Kidney (tissue), 14 donors: ENCODE data around the gene DGKG. TPM values are rescaled to one million over a fixed set of nuclear protein-coding genes. Genes with fewer than 3 reads are reported as not detected.

Experiments used
- DNase-seq, 5 donors: peaks; one replicate each; pipeline ENCODE4 v3.0.0-alpha.2; 2013 to 2020
- FAIRE-seq: peaks from 2 replicates; lab custom pipeline; 2012; peaks lifted over from hg19 to GRCh38; lab: Jason Lieb, UNC
- H3K27ac ChIP-seq, 2 donors: one replicate each; pipeline ENCODE4 v1.7.0; 2013; ENCODE audit warnings: low read depth in 2 of 2, low read length in 2 of 2, inconsistent platforms in 1 of 2
- H3K27me3 ChIP-seq: one replicate; pipeline ENCODE4 v1.7.1; 2013; ENCODE audit warnings: low read length, inconsistent platforms; ENCODE audit not compliant: control insufficient read depth, insufficient read depth
- H3K36me3 ChIP-seq, 3 donors: one replicate each; pipeline versions ENCODE4 v1.7.0 to v1.7.1; 2013; ENCODE audit warnings: low read length in 3 of 3, control low read depth in 1 of 3, inconsistent platforms in 1 of 3; ENCODE audit not compliant: insufficient read depth in 3 of 3, control insufficient read depth in 2 of 3
- H3K4me1 ChIP-seq, 3 donors: one replicate each; pipeline versions ENCODE4 v1.7.0 to v1.7.1; 2013; ENCODE audit warnings: low read length in 3 of 3, inconsistent platforms in 1 of 3, low read depth in 1 of 3; ENCODE audit not compliant: control insufficient read depth in 2 of 3, insufficient read depth in 2 of 3
- H3K4me3 ChIP-seq, 3 donors: one replicate each; pipeline versions ENCODE4 v1.7.0 to v1.8.1; 2013; ENCODE audit warnings: low read length in 3 of 3, control low read depth in 1 of 3, inconsistent platforms in 1 of 3
- H3K9ac ChIP-seq, 3 donors: one replicate each; pipeline versions ENCODE4 v1.7.0 to v1.7.1; 2013; ENCODE audit warnings: low read length in 3 of 3, control low read depth in 1 of 3, inconsistent platforms in 1 of 3
- H3K9me3 ChIP-seq, 3 donors: one replicate each; pipeline versions ENCODE4 v1.7.0 to v1.7.1; 2013; ENCODE audit warnings: low read length in 3 of 3, control low read depth in 1 of 3, inconsistent platforms in 1 of 3; ENCODE audit not compliant: control insufficient read depth in 2 of 3, insufficient read depth in 1 of 3
- intact Hi-C: fragments of 100-400 bp; cut with DNase I; formaldehyde crosslinking; loops from one replicate; pipeline ENCODE4 v1.11.1; 2022
- polyA plus RNA-seq: library from polyadenylated mRNA; stranded (reverse); fragments of 350-450 nt; fragmentation: Illumina TruSeq; extraction: RNeasy Lipid Tissue Mini Kit (QIAGEN cat#74804); gene quantifications from one replicate; pipeline ENCODE4 v1.2.3, GENCODE V29; 2014; ENCODE audit warnings: low read depth, low replicate concordance; ENCODE audit not compliant: insufficient read depth
- total RNA-seq: library from RNA; stranded (reverse); fragmentation: NEBNext Ultra II Directional; extraction: Animal tissue kit (Norgen Biotek cat#: 25700); gene quantifications from one replicate; pipeline ENCODE4 v1.2.1, GENCODE V29; 2021
- TF ChIP-seq, protein P1 (sequence below): IDR thresholded peaks from 3 replicates; pipeline ENCODE4 v1.5.1; 2012; ENCODE audit warnings: mild to moderate bottlenecking, moderate library complexity, borderline replicate concordance; ENCODE audit not compliant: insufficient read depth; ENCODE audit errors: extremely low read depth
- donor health status: control.
- donor health status: control.
- donor health status: control.
- donor health status: control.
- donor health status: control.
- donor health status: DM: yes; HTN: yes; CAD: no.
- donor health status: Normal renal cell carcinoma (clear cell type).

The DGKG gene
- total and polyA plus RNA-seq, 2 donors from 2014 or later = 0.95 to 11.4 TPM

DNA sequence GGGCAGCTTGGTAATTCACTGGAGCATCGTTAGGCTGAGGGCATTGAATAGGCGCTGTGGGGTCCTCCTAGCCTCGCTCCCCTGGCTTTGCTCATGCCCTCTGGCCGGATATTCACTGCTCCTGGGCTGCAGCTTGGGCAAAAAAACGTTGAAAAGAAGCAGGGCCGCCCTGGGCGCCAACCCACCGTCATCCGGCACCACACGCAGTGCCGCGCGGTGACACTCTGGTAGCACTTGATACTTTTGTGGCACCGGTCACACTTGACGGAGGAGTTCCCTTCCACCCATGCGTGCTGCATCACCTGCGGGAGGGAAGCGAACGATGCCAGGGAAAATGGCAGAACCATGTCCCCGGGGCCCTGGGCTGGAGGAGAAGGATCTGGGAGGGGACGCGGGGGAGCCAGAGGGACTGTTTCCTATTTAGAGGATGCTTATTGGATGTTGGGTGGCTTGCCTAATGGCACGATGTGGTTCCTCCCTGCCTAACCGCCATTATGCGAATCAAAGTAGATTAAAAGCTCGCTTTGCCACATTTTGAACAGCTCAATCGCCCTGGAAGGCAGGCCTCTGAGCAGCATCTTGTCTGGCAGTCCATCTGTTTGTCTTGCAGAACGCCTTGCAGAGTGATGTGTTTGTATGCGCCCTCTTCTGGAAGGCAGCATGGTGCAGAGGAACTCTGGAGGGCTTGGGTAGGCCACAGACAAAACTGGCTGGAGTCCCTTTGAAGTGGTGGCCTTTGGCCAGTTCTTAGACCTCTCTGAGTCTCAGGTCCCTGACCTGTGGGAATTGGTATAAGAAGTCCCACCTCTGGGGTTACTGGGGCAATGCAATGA lies 93.2 kb downstream of the DGKG start:
- no peak overlapping the region for H3K9ac ChIP-seq
- no peak for FAIRE-seq
- intact Hi-C loops = no loop called here

DNA sequence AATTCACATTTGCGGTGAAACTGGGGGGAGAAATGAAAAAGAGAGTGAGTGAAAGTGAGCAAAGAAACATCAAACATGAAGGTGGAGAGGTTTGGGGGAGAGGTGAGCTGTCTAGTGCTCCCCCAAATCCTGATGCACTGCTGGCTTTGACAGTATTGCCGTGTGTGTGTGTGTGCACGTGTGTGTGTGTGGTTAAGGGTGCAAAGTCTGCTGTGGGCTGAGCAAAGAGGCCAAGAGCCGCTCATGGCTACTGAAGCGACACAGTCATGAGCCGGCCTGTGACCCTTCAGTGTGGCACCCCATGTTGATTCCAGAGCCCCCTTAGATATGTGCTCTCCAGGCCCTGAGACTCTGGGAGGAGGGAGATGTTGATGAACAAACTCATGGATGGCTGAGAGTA lies 94.3 kb downstream of the DGKG start:
- Histone ChIP-seq H3K9me3 (no peaks in the 10 kb centered on the region), H3K9ac (no peak overlapping the region), H3K27me3 (no peaks in the 10 kb centered on the region), H3K4me1 (peaks cover 0 to 4% (median 0%) of the 10 kb centered on the region in 3 donors), H3K4me3 (no peak overlapping the region), H3K27ac (no peak overlapping the region), H3K36me3 (no peaks in the 10 kb centered on the region)
- TF ChIP-seq, protein P1, sequence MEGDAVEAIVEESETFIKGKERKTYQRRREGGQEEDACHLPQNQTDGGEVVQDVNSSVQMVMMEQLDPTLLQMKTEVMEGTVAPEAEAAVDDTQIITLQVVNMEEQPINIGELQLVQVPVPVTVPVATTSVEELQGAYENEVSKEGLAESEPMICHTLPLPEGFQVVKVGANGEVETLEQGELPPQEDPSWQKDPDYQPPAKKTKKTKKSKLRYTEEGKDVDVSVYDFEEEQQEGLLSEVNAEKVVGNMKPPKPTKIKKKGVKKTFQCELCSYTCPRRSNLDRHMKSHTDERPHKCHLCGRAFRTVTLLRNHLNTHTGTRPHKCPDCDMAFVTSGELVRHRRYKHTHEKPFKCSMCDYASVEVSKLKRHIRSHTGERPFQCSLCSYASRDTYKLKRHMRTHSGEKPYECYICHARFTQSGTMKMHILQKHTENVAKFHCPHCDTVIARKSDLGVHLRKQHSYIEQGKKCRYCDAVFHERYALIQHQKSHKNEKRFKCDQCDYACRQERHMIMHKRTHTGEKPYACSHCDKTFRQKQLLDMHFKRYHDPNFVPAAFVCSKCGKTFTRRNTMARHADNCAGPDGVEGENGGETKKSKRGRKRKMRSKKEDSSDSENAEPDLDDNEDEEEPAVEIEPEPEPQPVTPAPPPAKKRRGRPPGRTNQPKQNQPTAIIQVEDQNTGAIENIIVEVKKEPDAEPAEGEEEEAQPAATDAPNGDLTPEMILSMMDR = no peak
- DNase-seq (no peak), FAIRE-seq (no peak)
- intact Hi-C loops = no loop called here

More for the DNA sequence above, 93.2 kb downstream of the DGKG start:
- H3K27ac ChIP-seq = no peak overlapping the region
- TF ChIP-seq, protein P1 = no peak
- H3K4me3 ChIP-seq = no peak overlapping the region
- no peaks in the 10 kb centered on the region for H3K27me3 ChIP-seq
- H3K4me1 ChIP-seq = peaks cover 0 to 4% (median 0%) of the 10 kb centered on the region in 3 donors
- no peaks in the 10 kb centered on the region for H3K9me3 ChIP-seq
- DNase-seq = no peak
- H3K36me3 ChIP-seq = no peaks in the 10 kb centered on the region

DNA sequence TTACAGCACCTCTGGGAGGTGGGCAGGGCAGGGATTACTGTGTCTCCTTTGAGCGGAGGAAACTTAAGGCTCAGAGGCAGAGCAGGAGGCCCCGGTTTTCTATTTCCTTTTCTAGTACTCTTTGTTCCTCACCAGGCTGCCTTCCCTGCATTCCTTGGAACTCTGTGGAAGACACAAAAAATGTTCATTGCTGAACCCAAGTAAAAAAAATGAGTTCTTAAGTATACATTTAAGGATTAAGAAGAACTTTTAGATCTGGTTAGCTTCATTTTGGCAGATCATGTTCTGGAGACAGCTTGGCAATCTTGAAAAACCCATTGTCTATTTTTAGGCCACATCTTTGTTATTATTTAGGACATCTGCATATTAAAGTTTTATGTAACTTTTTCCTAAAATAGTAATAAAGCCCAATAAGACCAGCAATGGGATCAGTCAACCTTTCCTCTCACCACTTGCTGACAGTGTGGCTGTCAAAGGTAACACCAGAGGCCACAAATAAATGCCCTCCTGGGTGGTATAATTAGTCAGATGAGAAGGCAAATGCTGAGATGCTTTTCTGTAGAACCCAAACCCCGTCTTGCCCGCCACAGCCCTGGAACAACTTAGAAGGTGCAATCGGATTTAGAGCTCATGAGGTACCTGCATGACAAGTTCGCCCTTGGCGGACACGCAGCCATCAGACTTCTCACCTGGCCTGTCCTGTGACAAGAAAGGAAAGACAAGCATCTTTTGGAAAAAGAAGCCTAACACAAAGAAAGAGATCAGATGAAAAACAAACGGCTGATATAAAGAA lies 97.2 kb downstream of the DGKG start:
- intact Hi-C loops = no loop called here
- H3K4me1 ChIP-seq = peaks cover 0 to 7% (median 0%) of the 10 kb centered on the region in 3 donors
- no peaks in the 10 kb centered on the region for H3K36me3 ChIP-seq
- H3K4me3 ChIP-seq = no peak overlapping the region
- no peaks in the 10 kb centered on the region for H3K27me3 ChIP-seq
- no peaks in the 10 kb centered on the region for H3K9me3 ChIP-seq
- TF ChIP-seq, protein P1 = no peak
- DNase-seq (no peak), FAIRE-seq (no peak)
- no peak overlapping the region for H3K27ac ChIP-seq
- H3K9ac ChIP-seq = no peak overlapping the region
